Activated naive CD8-positive, alpha-beta T cell treated with anti-CD3 and anti-CD28 coated beads, Interleukin-2, amount 50 U/mL, for 16 hours (primary cell): ENCODE measurements around the gene PXDC1.
"Not testable (repeated sequence)": the region's sequence is repeated elsewhere in the genome, so short reads cannot be mapped to it uniquely, and the experiment has no call there.

Experiments used
- DNase-seq: peaks from one replicate; pipeline ENCODE4 v3.0.0-alpha.2; 2020; ENCODE audit warnings: low read depth, low spot score

Gene PXDC1

GRCh38 chr6:3782876-3783832, 31.6 kb upstream of the PXDC1 start:
- DNase-seq = no peak

- DNase-seq = no peak
Measured at GRCh38 chr6:3781504-3781903, 30.0 kb upstream of the PXDC1 start.

- no peak for DNase-seq
Measured at GRCh38 chr6:3779574-3779849, 28.0 kb upstream of the PXDC1 start.

GRCh38 chr6:3778701-3779573, 27.4 kb upstream of the PXDC1 start:
- DNase-seq = no peak

- no peak for DNase-seq
Measured at GRCh38 chr6:3777730-3778461, 26.4 kb upstream of the PXDC1 start.

GRCh38 chr6:3776881-3777507, 25.5 kb upstream of the PXDC1 start:
- DNase-seq = no peak

GRCh38 chr6:3775847-3776246, 24.3 kb upstream of the PXDC1 start:
- DNase-seq = no peak

GRCh38 chr6:3775386-3775785, 23.9 kb upstream of the PXDC1 start:
- DNase-seq = no peak

GRCh38 chr6:3773678-3774298, 22.3 kb upstream of the PXDC1 start:
- no peak for DNase-seq

GRCh38 chr6:3772127-3772999, 20.9 kb upstream of the PXDC1 start:
- not testable (repeated sequence) for DNase-seq

- no peak for DNase-seq
Measured at GRCh38 chr6:3771407-3772011, 20.0 kb upstream of the PXDC1 start.

- no peak for DNase-seq
Measured at GRCh38 chr6:3770023-3770720, 18.7 kb upstream of the PXDC1 start.

- no peak for DNase-seq
Measured at GRCh38 chr6:3769610-3770009, 18.1 kb upstream of the PXDC1 start.

- DNase-seq = no peak
Measured at GRCh38 chr6:3768502-3768901, 17.0 kb upstream of the PXDC1 start.

- DNase-seq = not testable (repeated sequence)
Measured at GRCh38 chr6:3767483-3767882, 16.0 kb upstream of the PXDC1 start.

- DNase-seq = no peak
Measured at GRCh38 chr6:3766214-3766613, 14.7 kb upstream of the PXDC1 start.

- no peak for DNase-seq
Measured at GRCh38 chr6:3765415-3765814, 13.9 kb upstream of the PXDC1 start.

GRCh38 chr6:3764516-3765335, 13.2 kb upstream of the PXDC1 start:
- no peak for DNase-seq
